CD4-positive, alpha-beta T cell treated with Interleukin-6 at 100 ng/mL for 8 hours (primary cell): ENCODE data around the gene TNFRSF12A.
"Not testable (repeated sequence)": the region's sequence is repeated elsewhere in the genome, so short reads cannot be mapped to it uniquely, and the experiment has no call there.

Experiments
- DNase-seq: peaks from one replicate; pipeline ENCODE4 v3.0.0-alpha.2; 2020; ENCODE audit warnings: mixed read lengths, low spot score

Gene TNFRSF12A

DNA sequence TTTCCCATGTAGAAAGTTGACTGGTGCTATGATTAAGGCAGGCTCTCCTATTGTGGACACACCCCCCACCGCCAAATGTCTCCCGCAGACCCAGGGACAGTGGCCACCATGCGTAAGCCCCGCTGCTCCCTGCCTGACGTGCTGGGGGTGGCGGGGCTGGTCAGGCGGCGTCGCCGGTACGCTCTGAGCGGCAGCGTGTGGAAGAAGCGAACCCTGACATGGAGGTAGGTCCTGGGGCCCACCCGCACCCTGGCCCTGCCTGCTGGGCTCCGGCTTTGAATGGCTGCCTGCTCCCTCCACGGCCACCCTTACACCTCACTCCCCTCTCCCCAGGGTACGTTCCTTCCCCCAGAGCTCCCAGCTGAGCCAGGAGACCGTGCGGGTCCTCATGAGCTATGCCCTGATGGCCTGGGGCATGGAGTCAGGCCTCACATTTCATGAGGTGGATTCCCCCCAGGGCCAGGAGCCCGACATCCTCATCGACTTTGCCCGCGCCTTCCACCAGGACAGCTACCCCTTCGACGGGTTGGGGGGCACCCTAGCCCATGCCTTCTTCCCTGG lies 29.8 kb downstream of the TNFRSF12A start:
- no peak for DNase-seq

DNA sequence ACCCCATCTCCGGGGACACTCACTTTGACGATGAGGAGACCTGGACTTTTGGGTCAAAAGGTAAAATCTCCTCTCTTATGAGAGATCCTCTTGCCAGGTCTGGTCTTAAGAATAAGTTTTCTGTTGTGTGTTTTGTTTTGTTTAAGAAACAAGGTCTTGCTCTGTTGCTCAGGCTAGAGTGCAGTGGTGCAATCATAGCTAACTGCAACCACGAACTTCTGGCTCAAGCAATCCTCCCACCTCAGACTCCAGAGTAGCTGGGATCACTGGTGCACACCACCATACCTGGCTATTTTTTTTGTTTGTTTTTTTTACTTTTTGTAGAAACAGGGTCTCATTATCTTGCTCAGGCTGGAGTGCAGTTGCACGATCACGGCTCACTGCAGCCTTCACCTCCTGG lies 30.3 kb downstream of the TNFRSF12A start:
- DNase-seq = no peak

DNA sequence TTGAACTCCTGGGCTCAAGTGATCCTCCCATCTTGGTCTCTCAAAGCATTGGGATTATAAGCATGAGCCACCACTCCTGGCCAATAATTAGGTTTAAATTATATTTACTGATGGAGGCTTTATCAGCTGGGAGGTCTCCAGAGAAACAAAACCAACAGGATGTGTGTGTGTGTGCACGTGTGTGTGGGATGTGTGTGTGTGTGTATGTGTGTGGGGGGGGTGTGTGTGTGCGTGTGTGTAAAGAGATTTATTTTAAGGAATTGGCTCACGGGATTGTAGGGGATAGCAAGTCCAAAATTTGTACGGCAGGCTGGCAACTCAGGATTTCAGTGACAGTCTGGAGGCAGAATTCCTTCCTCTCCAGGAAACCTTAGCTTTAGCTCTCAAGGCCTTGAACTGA lies 30.8 kb downstream of the TNFRSF12A start:
- no peak for DNase-seq

DNA sequence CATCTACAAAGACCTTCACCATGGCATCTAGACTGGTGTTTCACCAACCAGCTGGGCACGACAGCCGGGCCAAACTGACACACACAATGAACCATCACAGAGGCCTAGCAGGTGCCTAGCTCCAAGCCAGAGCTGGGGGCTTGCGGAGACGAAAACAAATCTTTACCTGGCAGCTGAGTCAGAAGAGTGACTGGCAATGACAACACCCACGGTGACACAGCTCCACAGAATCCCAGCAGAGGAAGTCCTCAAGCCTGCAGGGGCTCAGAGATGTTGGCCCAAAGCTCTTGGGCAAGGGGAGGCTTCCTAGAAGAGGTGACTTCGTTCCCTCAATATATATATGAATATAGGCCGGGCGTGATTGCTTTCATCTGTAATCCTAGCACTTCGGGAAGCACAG lies 31.3 kb downstream of the TNFRSF12A start:
- no peak for DNase-seq

DNA sequence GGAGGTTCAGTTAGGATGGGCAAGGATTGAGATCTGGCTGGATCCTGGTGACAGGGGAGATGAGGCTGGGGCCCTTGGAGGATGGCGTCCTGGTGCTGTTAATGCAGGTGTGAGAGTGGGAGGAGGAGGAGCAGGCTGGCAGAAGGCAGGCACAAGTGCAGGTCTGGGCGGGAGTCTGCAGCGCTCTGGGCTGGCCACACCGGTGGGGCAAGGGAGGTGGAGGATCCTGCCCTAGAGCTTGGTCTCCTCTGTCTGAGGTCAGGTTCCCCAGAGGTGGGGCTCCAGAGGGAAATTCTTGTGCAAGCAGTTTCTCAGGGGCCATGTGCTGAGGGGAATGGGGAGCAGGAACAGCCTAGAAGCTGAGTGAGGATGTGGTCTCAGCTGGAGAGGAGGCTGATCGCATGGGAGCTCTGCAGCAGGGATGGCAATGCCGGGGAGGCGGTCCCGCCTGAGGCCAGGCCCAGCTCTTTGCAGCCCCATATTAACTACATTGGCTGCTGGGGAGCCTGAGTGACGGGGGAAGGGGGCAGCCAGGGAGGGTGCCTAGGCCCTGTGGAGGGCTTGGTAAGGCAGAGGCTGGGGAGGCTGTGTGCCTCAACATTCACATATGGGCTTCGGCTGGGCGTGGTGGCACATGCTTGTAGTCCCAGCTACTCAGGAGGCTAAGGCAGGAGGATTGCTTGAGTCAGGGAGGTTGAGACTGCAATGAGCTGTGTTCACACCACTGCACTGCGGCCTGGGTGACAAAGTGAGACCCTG lies 32.6 kb downstream of the TNFRSF12A start:
- DNase-seq = not testable (repeated sequence)

DNA sequence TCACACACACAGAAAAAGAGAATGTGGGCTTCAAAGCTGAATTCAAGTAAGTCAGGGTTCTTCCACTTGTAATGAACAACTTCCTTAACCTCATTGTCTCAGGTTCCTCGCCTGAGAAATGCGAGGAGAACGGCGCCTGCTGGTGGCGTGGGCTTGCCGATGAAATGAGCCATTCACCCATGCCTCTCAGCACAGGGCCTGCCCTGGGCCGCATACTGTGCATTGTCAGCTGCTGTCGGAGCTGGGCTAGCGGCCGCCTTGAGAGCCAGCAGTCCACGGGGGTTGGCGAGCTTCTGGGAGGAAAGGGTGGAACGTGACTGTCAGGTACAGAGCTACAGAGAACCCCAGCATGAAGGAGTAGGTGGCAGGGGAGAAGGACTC lies 33.2 kb downstream of the TNFRSF12A start:
- not testable (repeated sequence) for DNase-seq

DNA sequence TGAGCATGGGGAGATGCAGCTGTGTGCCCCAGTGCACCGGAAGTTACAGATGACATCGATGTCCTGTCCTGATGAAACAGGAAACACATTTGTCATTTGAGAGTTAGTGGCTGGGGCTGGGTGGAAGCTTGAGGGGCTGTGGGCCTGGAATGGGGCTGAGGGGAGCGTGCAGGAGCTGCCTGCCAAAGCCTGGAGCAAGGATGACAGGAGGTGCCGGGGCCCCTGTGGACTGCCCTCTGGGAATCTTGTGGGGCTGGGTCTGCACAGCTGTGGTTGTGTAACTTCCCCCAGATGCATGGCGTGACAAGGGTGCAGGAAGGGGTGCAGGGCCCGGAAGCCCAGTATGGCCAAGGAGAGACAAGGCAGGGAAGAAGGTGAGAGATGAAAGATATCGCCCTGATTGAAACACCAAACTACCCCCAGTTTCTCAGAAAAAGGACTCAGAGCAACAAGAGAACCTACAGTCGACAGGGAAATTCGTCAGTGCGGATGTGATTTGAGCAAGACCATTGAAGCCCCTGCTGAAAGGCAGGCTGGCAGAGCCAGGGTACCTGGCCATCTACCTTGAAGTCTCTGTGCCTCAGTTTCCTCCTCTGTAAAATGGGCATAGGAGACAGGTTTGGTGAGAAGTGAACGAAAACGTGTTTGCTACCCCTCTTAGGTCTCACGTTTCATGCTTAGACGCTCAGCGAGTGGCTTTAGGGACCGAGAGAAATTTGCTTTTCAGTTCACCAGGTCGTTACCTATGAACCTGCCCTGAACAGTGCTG lies 35.0 kb downstream of the TNFRSF12A start:
- no peak for DNase-seq

DNA sequence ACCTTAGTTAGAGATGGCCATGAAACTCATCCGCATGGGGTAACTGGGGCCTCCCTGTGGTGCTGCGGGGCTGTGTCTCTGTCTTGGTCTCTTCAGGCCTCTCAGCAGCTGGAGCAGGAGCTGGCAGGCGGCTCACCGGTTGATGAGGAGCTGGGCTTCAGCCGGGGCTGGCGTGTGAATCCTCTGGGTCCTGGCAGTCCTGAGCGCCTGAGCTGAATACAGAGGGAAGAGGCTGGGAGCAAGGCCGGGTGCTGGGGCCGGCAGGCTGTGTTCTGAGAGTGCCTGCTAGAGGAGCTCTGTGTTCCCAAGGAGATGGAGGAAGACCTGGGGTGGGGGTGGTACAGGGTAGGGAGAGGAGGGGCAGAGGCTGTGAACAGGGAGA lies 35.6 kb downstream of the TNFRSF12A start:
- DNase-seq = not testable (repeated sequence)

DNA sequence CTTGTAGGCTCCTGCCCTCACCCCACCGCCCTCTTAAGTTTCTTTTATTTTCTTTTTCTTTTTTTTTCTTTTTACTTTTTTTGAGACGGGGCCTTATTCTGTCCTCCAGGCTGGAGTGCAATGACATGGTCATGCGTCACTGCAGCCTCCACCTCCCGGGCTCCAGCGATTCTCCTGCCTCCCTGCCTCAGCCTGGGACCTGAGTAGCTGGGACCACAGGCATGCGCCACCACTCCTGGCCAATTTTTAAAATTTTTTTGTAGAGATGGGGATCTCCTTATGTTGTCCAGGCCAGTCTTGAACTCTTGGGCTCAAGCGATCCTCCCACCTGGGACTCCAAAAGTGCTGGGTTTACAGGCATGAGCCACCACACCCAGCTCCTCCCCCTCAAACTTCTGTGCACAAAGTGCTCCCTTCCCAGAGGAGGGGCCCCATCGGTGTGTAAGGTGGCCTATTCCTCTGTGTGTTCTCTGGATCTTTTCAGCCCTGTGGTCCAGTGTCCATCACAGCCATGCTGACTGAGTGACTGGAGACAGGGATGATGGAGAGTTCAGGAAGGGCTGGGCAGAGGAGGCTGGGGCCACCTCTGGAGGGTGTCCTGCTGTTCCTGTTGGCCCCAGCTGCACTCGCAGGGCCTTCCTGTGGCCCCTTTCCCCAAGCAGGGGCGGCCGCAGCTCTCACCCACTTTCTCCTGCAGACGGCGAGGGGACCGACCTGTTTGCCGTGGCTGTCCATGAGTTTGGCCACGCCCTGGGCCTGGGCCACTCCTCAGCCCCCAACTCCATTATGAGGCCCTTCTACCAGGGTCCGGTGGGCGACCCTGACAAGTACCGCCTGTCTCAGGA lies 36.4 kb downstream of the TNFRSF12A start:
- no peak for DNase-seq

DNA sequence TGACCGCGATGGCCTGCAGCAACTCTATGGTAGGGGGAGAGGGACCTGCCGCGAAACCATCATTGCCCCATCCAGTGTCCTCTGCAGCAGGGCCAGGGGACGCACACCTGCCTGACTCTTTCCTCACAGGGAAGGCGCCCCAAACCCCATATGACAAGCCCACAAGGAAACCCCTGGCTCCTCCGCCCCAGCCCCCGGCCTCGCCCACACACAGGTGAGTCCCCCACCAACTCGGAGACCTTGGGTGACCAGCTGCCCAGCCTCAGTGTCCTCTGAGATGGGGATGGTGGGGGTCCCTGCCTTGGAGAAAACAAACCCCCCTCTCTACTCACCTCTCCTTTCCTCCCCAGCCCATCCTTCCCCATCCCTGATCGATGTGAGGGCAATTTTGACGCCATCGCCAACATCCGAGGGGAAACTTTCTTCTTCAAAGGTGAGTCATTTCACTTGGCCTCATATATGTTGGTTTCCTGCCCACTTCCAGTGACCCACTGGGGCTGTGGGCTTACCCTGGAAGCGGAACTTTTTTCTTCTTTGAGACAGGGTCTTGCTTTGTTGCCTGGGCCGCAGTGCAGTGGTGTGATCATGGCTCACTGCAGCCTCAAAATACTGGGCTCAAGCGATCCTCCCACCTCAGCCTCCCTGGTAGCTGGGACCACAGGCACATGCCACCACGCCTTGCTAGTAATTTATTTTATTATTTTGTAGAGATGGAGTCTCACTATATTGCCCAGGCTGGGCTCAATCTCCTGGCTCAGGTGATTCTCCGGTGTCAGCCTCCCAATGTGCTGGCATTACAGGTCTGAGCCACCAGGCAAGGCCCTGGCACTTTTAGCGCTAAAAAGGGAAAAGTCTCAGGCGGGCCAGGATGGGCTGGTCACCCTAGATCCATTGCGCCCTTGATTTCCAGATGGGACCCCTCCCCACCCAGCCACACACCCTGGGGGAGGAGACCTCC lies 37.3 kb downstream of the TNFRSF12A start:
- DNase-seq = no peak

DNA sequence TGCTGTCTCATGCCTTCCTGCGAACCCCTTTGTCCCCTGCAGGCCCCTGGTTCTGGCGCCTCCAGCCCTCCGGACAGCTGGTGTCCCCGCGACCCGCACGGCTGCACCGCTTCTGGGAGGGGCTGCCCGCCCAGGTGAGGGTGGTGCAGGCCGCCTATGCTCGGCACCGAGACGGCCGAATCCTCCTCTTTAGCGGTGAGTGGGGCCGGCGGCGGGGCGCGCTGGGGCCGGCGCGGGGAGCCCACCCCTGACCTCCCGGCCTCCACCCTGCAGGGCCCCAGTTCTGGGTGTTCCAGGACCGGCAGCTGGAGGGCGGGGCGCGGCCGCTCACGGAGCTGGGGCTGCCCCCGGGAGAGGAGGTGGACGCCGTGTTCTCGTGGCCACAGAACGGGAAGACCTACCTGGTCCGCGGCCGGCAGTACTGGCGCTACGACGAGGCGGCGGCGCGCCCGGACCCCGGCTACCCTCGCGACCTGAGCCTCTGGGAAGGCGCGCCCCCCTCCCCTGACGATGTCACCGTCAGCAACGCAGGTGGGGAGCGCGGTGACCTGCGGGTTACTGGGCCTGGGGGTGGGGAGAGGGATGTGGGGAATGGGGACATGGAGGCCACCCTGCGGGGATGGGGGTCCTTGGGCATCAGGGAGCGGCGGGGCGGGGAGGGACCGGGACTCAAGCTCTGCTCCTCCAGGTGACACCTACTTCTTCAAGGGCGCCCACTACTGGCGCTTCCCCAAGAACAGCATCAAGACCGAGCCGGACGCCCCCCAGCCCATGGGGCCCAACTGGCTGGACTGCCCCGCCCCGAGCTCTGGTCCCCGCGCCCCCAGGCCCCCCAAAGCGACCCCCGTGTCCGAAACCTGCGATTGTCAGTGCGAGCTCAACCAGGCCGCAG lies 38.2 kb downstream of the TNFRSF12A start:
- peak; percentile 59 for DNase-seq

DNA sequence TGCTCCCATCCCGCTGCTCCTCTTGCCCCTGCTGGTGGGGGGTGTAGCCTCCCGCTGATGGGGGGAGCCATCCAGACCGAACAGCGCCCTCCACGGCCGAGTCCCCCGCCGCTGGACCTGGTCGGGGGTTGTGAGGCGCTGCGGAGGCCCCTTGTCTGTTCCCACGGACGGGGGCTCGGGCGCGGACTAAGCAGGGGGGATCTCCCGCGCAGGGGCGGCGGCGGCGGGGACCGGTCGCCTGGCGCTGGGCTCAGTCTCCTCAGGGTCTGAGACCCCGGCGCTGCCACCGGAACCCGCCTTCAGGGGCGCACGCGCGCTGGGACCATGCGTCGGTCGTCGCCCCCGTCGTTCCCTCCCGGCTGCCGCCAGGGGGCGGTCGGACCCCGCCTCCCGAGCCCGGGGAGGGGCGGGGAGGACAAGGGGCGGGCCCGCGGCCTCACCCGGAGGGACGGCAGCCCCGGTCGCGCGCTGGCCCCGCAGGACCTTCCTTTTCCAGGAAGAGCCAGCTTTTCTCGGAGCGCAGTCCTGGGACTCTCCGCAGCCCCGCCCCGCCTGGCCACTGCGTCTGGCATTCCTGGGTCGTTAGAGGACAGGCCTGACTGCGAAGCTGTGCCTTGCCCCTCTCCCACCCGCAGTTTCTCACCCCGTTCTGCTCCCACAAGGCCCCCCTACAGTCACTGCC lies 39.0 kb downstream of the TNFRSF12A start:
- peak; percentile 85 for DNase-seq

DNA sequence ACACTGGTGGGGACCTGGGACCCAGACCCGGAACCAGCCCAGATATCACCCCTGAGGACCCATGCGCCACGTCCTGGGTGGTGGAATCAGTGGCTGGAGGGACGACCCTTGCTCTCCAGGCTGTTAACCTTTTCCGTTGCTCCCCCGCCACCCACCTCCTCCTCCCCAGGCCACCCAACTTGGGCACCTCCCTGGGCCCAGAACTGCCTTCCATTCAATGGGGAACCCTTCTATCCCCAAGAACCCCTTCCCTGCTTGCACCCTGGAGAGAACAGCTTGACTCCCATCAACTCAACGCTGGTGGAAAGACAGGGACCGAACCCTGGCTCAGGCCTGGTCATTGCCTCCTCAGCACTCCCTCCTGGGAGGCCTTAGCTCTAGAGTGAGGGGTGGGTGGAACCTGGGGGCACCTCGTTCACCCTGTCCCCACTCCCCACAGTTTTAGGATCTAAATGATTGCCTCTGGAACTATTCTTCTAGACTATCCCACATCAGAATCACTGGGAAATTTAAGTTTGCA lies 39.6 kb downstream of the TNFRSF12A start:
- no peak for DNase-seq

DNA sequence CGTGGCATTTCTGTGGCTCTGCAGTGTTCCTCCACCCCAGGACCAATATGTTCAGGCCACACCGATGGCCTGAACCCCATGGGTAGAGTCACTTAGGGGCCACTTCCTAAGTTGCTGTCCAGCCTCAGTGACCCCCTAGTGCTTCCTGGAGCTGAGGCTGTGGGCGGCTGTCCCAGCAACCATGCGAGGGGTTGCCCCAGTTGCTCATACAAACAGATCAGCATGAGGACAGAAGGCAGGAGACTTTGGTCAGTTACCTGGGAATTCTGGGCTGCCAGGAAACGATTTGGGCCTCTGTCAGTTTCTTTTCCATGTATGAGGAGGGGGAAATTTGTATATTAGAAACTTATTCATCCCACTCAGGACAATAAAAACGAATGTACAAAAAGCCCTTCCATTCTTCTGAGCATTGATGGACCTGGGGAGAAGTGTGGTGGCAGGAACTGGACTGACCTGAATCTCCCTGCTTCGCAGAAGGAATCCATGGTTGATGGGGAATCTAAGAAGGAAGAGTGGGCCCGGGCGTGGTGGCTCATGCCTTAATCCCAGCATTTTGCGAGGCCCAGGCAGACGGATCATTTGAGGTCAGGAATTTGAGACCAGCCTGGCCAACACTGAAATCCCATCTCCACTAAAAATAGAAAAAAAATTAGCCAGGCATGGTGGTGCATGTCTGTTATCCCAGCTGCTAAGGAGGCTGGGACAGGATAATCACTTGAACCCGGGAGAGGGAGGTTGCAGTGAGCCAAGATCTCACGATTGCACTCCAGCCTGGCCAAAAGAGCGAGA lies 40.4 kb downstream of the TNFRSF12A start:
- DNase-seq = no peak

DNA sequence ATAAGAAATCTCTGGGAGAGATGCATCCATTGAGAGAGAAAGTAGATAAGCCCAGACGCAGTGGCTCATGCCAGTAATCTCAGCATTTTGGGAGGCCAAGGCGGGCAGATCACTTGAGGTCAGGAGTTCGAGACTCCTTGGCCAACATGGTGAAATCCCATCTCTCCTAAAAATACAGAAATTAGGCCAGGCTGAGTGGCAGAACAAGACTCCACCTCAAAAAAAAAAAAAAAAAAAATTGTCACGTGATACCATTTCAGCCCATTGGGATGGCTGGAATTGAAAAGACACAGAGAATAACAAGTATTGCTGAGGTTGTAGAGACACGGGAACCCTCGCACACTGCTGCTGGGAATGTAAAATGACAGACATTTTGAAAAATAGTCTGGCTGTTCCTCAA lies 42.4 kb downstream of the TNFRSF12A start:
- no peak for DNase-seq

DNA sequence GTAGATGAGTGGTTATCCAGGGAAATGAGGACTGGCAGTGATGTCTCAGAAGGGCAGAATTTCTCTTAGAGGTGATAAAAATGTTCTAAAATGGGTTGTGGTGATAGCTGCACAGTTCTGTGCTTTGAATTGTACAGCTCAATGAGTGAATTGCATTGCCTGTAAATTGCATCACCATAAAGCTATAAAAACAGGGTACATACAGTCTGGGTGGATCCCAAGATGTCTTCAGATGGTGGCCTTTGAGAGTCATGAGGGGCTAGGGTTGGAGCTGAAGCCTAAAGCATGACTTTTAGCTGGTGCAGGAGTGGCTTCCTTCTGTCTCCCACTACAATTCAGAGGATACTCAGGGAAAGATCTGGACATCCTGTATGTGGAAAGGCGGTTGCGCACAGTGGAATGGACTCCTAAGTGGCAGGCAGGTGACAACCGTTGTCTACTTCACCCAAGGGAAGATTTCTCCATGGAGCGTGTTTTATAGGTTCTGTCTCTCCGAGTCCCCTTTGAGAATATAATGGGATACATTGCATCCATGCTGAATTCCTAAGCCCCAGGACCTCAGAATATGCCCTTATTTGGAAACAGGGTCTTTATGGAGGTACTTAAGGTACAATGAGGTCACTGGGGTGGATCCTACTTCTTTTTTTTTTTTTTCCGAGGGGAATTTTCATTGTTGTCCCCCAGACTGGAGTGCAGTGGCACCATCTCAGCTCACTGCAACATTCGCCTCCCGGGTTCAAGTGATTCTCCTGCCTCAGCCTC lies 43.6 kb downstream of the TNFRSF12A start:
- no peak for DNase-seq

DNA sequence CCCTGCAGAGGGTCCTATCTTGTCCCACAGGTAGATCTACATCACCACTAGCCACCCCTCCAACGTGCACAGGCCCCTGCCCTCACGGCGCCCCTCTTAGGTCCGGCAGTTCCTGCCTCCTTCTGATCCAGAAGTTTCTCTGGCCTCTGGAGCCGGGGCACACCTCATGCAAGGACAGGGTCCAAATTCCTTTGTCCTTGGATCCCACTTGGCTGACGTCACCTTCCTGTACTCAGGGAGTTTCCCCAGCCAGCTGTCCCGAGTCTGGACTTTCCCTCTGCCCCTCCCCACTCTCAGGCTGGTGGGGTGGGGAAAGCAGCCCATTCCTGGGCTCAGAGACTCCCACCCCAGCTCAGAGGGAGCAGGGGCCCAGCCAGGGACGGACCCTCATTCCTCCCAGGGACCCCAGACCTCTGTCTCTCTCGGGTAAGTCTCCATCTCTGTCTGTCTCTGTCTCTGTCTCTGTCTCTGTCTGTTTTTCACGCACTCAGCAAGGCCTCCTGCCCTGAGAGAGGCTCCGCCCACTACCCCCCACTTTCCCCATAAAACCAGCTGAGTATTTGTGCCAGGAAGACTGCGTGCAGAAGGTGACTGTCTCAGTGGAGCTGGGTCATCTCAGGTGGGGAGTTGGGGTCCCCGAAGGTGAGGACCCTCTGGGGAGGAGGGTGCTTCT lies 45.0 kb downstream of the TNFRSF12A start, which contains the start of gene IL32:
IL32 (plus strand) TSS at position 572 of the 673 bp plus-strand sequence. CDS start 172 bp downstream, outside the sequence.
- DNase-seq = peak; percentile 84
